Activated naive CD4-positive, alpha-beta T cell treated with anti-CD3 and anti-CD28 coated beads for 36 hours (primary cell): ENCODE measurements around the gene BRINP3. TPM values are rescaled to one million over a fixed set of nuclear protein-coding genes. Genes with fewer than 3 reads are reported as not detected.

Experiments
- CTCF ChIA-PET: fragments of 350-600 bp; sonication (Branson Sonifier 250); formaldehyde crosslinking; loops from one replicate; lab custom pipeline; 2021; ENCODE audit warnings: antibody characterized with exemption; lab: Charles Lee
- DNase-seq: peaks from one replicate; pipeline ENCODE4 v3.0.0-alpha.2; 2020
- H3K27ac Mint-ChIP-seq: one replicate; pipeline ENCODE4 v1.8.0; 2021; ENCODE audit warnings: mild to moderate bottlenecking, mixed read lengths
- H3K27me3 Mint-ChIP-seq: one replicate; pipeline ENCODE4 v1.8.0; 2021; ENCODE audit warnings: low read depth, mixed read lengths
- H3K36me3 Mint-ChIP-seq: one replicate; pipeline ENCODE4 v1.8.0; 2021; ENCODE audit warnings: low read depth, mixed read lengths
- H3K4me1 Mint-ChIP-seq: one replicate; pipeline ENCODE4 v1.8.0; 2021; ENCODE audit warnings: low read depth, mixed read lengths
- H3K4me3 Mint-ChIP-seq: one replicate; pipeline ENCODE4 v1.8.0; 2021; ENCODE audit warnings: mild to moderate bottlenecking, moderate library complexity, mixed read lengths
- H3K9me3 Mint-ChIP-seq: one replicate; pipeline ENCODE4 v1.8.0; 2021; ENCODE audit warnings: mixed read lengths
- intact Hi-C: fragments of 100-400 bp; cut with micrococcal nuclease; formaldehyde crosslinking; loops from one replicate; pipeline ENCODE4 v1.15.1; 2023
- total RNA-seq, 2 experiments: library from RNA; stranded (reverse); gene quantifications; one replicate each; pipeline ENCODE4 v1.2.3, GENCODE V29; 2021

The BRINP3 gene
- total RNA-seq, 2 experiments from 2014 or later: not detected

DNA sequence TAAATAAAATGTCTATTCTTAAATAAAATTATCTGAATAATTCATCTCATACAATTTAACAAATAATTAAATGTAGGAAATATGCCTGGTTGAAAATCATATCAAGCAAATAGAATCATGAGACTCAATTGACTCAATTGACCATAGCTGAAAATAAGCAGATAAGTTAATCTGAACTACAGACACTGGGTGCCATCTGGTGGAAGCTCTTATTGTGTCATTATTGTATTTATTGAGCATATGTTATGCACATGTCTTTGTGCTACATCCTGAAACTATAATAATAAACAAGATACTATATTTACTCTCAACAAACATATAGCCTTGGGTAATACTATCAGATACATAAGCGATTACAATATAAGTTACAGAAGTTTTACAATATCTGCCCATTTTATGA is 41.0 kb downstream of the BRINP3 start:
- Mint-ChIP-seq H3K36me3 (no peaks in the 10 kb centered on the region), H3K27me3 (no peaks in the 10 kb centered on the region), H3K27ac (no peak overlapping the region), H3K4me1 (no peaks in the 10 kb centered on the region), H3K4me3 (no peak overlapping the region), H3K9me3 (peaks cover 5% of the 10 kb centered on the region)
- DNase-seq: no peak
- intact Hi-C loops: loop anchor here (5.0 kb wide), 1 partner anchor 1009 kb away; no protein-coding TSS in a partner anchor
- CTCF ChIA-PET: no interaction called here

DNA sequence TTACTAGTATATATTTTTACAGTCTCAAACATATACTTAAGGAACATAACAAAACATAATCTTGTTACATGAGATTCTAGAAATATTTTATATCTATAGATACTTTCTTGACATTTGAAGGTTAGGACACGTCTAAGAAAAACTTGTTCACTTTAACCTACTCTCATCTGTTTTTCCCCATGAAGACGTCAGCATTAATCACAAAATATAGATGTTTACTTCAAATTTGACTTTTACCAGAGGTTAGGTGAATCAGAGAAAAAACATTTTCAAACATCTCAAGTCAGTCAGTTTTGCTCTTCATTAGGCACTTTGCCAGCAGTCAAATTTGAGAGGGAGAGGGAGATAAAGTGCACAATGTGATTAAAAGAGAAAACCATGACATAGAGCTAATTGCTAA is 47.7 kb downstream of the BRINP3 start:
- H3K9me3 Mint-ChIP-seq: peaks cover under 1% of the 10 kb centered on the region
- intact Hi-C loops: no loop called here

DNA sequence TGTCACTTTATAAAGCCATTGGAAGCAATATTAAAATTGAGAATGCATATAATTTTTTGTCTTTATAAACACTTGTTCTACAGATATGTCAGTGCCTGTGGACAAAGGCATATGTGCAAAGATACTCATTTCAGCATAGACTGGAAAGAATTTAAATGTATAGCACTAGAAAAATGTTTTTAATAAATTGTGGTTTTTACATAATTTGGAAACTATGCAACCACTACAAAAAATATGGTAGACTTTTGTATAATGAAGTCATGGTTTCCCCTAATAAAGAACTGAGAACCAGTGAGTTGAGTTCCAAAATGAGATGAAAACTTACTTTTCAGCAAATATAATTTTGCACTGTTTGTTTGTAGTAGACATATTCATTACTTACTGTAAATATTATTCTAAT is 48.5 kb downstream of the BRINP3 start:
- peaks cover 3% of the 10 kb centered on the region for H3K9me3 Mint-ChIP-seq
- no peaks in the 10 kb centered on the region for H3K4me1 Mint-ChIP-seq
- H3K27ac Mint-ChIP-seq: no peak overlapping the region
- no peak for DNase-seq
- no peaks in the 10 kb centered on the region for H3K27me3 Mint-ChIP-seq
- intact Hi-C loops: no loop called here
- CTCF ChIA-PET: no interaction called here
- no peak overlapping the region for H3K4me3 Mint-ChIP-seq
- H3K36me3 Mint-ChIP-seq: no peaks in the 10 kb centered on the region

More for the DNA sequence above, 47.7 kb downstream of the BRINP3 start:
- CTCF ChIA-PET: no interaction called here
- no peak overlapping the region for H3K4me3 Mint-ChIP-seq
- no peaks in the 10 kb centered on the region for H3K36me3 Mint-ChIP-seq
- H3K27me3 Mint-ChIP-seq: no peaks in the 10 kb centered on the region
- no peak overlapping the region for H3K27ac Mint-ChIP-seq
- H3K4me1 Mint-ChIP-seq: no peaks in the 10 kb centered on the region
- DNase-seq: no peak

DNA sequence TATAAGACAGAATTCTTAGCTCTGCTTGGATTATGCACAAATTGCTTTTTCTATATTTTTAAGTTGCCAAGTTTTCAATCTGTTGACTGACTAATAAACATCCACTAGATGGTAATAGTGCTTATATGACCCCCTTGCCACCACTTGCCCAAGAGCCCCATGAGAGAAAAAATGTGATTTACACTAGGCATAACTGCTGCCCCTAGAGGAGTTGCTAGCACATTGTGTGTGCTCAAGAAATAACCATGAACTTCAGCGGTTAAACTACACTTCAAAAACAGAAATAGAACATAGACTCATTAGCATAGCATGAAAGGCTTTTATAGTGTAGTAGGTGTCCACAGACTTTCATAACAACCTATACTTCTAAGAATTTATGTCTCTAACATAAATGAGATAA is 61.4 kb downstream of the BRINP3 start:
- Mint-ChIP-seq H3K27ac (no peak overlapping the region), H3K9me3 (no peaks in the 10 kb centered on the region), H3K4me1 (no peaks in the 10 kb centered on the region), H3K36me3 (no peaks in the 10 kb centered on the region), H3K4me3 (no peak overlapping the region), H3K27me3 (no peaks in the 10 kb centered on the region)
- CTCF ChIA-PET: no interaction called here
- intact Hi-C loops: no loop called here
- DNase-seq: no peak

DNA sequence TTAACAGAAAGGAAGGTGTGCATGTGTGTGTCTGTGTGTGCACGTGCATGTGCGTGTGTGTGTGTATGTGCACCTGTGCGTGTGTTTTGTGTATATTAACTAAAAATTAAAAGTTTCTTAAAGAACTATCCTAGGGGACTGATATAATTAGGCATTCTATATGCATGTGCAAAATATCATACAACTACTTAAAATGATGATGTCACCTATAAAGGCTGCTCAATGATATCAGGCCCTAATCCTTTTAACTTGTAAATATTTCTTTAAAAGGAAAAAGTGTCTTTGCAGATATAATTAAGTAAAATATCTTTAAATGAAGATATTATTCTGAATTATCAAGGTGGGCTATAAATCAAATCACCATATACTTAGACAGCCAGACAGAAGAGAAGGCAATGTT is 64.5 kb downstream of the BRINP3 start:
- CTCF ChIA-PET: no interaction called here

DNA sequence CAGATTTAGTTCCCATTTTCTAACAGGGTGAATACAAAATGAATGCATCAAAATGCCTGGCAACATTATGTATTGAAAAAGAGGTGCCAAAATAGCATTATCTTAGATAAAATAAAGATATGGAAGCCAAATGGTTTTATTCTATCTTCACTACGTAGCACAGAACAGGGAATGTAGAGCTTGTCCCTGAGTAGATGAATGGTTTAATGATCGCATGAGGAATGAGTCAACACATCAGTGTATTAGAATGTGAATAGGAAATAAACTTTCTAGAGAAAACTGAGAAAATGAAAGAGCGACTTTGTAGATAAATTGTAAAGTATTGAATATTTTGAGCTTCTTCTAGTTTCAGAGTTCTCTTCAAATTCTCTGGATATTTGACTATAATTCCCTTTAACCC is 74.3 kb downstream of the BRINP3 start:
- Mint-ChIP-seq H3K27ac (no peak overlapping the region), H3K9me3 (peaks cover 3% of the 10 kb centered on the region), H3K4me3 (no peak overlapping the region), H3K4me1 (no peaks in the 10 kb centered on the region), H3K27me3 (no peaks in the 10 kb centered on the region), H3K36me3 (no peaks in the 10 kb centered on the region)
- CTCF ChIA-PET: no interaction called here
- no peak for DNase-seq
- intact Hi-C loops: no loop called here

More for the DNA sequence above, 64.5 kb downstream of the BRINP3 start:
- no peaks in the 10 kb centered on the region for H3K9me3 Mint-ChIP-seq
- intact Hi-C loops: no loop called here
- H3K36me3 Mint-ChIP-seq: no peaks in the 10 kb centered on the region
- H3K27ac Mint-ChIP-seq: no peak overlapping the region
- no peak for DNase-seq
- H3K4me1 Mint-ChIP-seq: no peaks in the 10 kb centered on the region
- no peak overlapping the region for H3K4me3 Mint-ChIP-seq
- no peaks in the 10 kb centered on the region for H3K27me3 Mint-ChIP-seq

DNA sequence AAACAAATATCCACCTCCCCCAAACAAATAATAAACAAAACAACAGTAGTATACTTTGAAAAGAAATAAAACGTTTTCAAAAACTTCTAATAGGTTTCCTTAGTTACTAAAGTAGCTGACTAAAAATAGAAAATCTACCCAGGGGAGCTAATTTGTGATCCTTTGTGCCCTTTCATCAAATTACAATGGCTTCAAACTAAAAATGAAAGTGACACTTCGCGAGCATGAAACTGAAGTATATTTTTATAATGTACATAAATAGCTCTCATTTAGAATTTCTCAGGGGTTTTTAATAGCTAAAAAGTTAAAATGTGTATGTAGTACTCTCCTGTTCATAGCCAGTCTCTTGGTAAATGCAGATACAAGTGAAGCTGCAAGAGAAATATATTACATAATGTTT is 78.4 kb downstream of the BRINP3 start:
- no peak overlapping the region for H3K4me3 Mint-ChIP-seq
- intact Hi-C loops: no loop called here
- H3K4me1 Mint-ChIP-seq: no peaks in the 10 kb centered on the region
- H3K27me3 Mint-ChIP-seq: no peaks in the 10 kb centered on the region
- H3K36me3 Mint-ChIP-seq: no peaks in the 10 kb centered on the region
- DNase-seq: no peak
- H3K27ac Mint-ChIP-seq: no peak overlapping the region
- peaks cover 7% of the 10 kb centered on the region for H3K9me3 Mint-ChIP-seq
- CTCF ChIA-PET: interaction anchor here (0.5 kb wide), 1 partner anchor 529 kb away, joined by 3 read pairs; no protein-coding TSS in a partner anchor

DNA sequence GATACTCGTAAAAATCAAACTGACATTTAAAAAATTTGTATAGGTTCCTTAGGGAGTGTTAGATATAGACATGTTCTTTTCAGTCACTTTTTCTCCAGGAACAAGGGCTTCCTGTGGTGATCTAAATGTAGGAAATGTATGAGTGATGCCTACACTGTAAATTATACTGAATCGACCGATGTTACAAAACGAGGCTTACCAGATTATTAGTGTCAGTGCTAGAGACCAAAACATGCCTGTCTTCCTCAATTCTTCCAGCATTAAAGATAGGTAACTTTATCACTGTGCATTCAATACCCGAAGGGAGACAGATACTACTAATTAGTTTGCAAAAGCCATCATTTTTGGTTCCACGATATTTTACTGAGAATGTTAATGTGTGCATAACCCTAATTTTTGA is 86.1 kb downstream of the BRINP3 start:
- CTCF ChIA-PET: no interaction called here
- Mint-ChIP-seq H3K4me3 (no peak overlapping the region), H3K36me3 (no peaks in the 10 kb centered on the region), H3K27ac (no peak overlapping the region), H3K4me1 (no peaks in the 10 kb centered on the region), H3K27me3 (no peaks in the 10 kb centered on the region), H3K9me3 (no peaks in the 10 kb centered on the region)
- DNase-seq: no peak
- intact Hi-C loops: no loop called here

DNA sequence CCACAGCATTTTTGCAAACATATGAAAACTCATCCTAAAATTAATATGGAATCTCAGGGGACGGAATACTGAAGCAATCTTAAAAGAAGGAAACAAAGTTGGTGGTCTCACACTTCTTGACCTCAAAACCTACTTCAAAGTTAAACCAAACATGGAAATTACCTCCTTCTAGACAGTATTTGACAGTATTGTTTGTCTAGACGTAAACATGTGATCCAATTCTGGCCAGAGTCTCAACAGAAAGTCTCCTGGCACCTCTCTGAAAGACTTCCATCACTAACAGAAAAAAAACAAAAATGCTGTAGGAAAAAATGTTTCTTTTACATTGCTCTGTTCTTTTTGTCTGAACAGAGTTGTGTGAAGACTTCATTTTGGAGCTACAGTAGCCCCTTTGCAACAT is 99.7 kb downstream of the BRINP3 start:
- no peak overlapping the region for H3K4me3 Mint-ChIP-seq
- CTCF ChIA-PET: no interaction called here
- no peaks in the 10 kb centered on the region for H3K4me1 Mint-ChIP-seq
- peaks cover 3% of the 10 kb centered on the region for H3K9me3 Mint-ChIP-seq
- no peak overlapping the region for H3K27ac Mint-ChIP-seq
- intact Hi-C loops: no loop called here
- no peaks in the 10 kb centered on the region for H3K36me3 Mint-ChIP-seq
- DNase-seq: no peak
- no peaks in the 10 kb centered on the region for H3K27me3 Mint-ChIP-seq

DNA sequence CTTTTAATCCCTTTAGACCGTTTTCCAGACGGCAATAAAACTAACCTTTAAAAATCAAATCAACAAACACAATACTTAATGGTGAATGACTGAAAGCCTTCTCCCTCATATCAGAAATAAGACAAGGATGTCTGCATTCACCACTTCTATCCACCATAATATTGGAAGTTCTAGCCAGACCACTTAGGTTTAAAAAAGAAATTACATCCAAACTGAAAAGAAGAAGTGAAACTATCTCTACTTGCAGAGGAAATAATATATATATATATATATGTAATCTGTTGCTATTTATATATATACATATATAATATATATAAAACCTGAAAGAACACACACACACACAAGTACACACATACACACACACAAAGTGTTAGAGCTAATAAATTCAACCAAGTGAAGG is 100.4 kb downstream of the BRINP3 start:
- Mint-ChIP-seq H3K4me1 (no peaks in the 10 kb centered on the region), H3K4me3 (no peak overlapping the region), H3K36me3 (no peaks in the 10 kb centered on the region), H3K27me3 (no peaks in the 10 kb centered on the region), H3K9me3 (peaks cover 3% of the 10 kb centered on the region), H3K27ac (no peak overlapping the region)
- DNase-seq: no peak
- CTCF ChIA-PET: no interaction called here
- intact Hi-C loops: no loop called here

DNA sequence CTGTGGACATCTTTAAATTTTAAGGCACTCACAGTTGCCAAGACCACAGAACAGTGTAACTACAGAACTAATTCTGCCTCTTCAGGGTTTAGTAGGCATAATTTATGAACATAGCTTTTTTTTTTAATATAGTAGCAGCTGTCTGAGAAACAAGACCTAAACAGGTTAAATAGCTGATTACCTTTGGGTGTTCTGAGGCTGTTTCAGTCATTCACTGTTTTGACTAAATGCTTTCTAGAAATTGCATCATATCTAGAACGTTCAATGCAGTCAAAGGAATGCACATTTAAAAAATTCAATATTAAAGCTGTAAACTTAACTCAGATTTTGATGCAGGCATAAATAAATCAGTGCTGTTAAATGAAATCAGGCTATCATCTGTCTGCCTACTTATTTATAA is 101.6 kb downstream of the BRINP3 start:
- Mint-ChIP-seq H3K4me1 (no peaks in the 10 kb centered on the region), H3K27me3 (no peaks in the 10 kb centered on the region)
- CTCF ChIA-PET: no interaction called here

DNA sequence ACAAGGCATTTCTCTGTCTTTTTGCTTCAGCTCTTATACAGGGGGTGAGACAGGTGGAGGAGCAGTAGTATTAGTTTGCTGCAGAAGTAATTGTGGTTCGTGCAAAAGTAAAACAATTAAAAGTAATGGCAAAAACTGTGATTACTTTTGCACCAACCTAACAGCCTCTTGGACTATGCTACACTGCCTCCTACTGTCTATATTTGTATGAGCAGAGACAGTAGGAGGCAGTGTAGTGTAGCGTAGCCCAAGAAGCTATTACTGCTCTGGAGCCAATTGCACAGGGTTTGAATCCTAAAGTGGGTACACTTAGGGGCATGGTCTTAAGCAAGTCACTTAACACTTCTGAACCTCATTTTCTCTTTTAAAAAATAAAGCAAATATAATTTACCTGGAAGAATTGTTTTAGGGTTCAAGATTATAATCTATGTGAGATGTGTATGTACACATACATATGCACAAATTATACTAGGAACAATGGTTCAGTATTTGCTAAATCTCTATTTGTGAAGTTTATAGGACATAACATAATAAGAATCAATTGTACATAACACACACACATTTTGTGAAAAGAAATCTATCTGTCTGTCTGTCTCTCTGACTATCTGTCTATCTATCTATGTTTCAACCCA is 103.8 kb downstream of the BRINP3 start:
- intact Hi-C loops: no loop called here
- DNase-seq: no peak
- H3K36me3 Mint-ChIP-seq: no peaks in the 10 kb centered on the region
- H3K9me3 Mint-ChIP-seq: peaks cover 4% of the 10 kb centered on the region
- no peaks in the 10 kb centered on the region for H3K27me3 Mint-ChIP-seq
- no peaks in the 10 kb centered on the region for H3K4me1 Mint-ChIP-seq
- H3K27ac Mint-ChIP-seq: no peak overlapping the region
- no peak overlapping the region for H3K4me3 Mint-ChIP-seq
- CTCF ChIA-PET: no interaction called here

More for the DNA sequence above, 101.6 kb downstream of the BRINP3 start:
- H3K27ac Mint-ChIP-seq: no peak overlapping the region
- no peak for DNase-seq
- no peaks in the 10 kb centered on the region for H3K36me3 Mint-ChIP-seq
- peaks cover 3% of the 10 kb centered on the region for H3K9me3 Mint-ChIP-seq
- no peak overlapping the region for H3K4me3 Mint-ChIP-seq
- intact Hi-C loops: no loop called here

DNA sequence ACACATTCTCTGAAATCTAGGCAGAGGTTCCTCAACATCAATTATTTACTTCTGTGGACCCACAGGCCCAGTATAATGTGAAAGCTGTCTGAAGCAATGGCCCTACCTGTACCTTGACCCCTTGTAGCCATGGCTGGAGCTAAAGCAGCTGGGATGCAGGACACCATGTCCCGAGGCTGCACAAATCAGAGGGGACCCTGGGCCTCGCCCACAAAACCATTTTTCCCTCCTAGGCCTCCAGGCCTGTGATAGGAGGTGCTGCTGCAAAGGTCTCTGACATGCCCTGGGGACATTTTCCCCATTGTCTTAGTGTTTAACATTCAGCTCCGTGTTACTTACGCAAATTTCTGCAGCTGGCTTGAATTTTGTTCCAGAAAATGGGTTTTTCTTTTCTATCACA is 110.5 kb downstream of the BRINP3 start:
- no peaks in the 10 kb centered on the region for H3K27me3 Mint-ChIP-seq
- no peaks in the 10 kb centered on the region for H3K4me1 Mint-ChIP-seq
- H3K9me3 Mint-ChIP-seq: peaks cover 16% of the 10 kb centered on the region
- CTCF ChIA-PET: no interaction called here
- no peak overlapping the region for H3K27ac Mint-ChIP-seq
- no peak overlapping the region for H3K4me3 Mint-ChIP-seq
- no peaks in the 10 kb centered on the region for H3K36me3 Mint-ChIP-seq
- intact Hi-C loops: no loop called here
- no peak for DNase-seq
